NCI-H1930 (cell line): ENCODE results near the gene SF3B1.
A peak's percentile ranks its signal among the peaks of the same experiment; 100 is the strongest.
"Not testable (repeated sequence)": the region's sequence is repeated elsewhere in the genome, so short reads cannot be mapped to it uniquely, and the experiment has no call there.

ENCODE experiments used
- DNase-seq, 2 experiments: peaks; one replicate each; lab custom pipeline; 2025; lab: John Stamatoyannopoulos, UW

Gene SF3B1

GRCh38 chr2:197434541-197435513 lies at the start of gene SF3B1:
Gene SF3B1, minus strand, starts transcription at chr2:197435028. Its CDS starts 29 bp downstream, at chr2:197434999.
- DNase-seq, result peak; percentile 94 to 95

- not testable (repeated sequence) for DNase-seq
Observed at GRCh38 chr2:197484248-197484647, 49.4 kb upstream of the SF3B1 start.

- DNase-seq, result no peak
Observed at GRCh38 chr2:197480165-197481036, 45.6 kb upstream of the SF3B1 start.

- no peak for DNase-seq
Observed at GRCh38 chr2:197477797-197478196, 43.0 kb upstream of the SF3B1 start.

- no peak for DNase-seq
Observed at GRCh38 chr2:197472166-197472565, 37.3 kb upstream of the SF3B1 start.

GRCh38 chr2:197464175-197464574 lies 29.3 kb upstream of the SF3B1 start:
- DNase-seq, result no peak

- DNase-seq, result no peak
Observed at GRCh38 chr2:197461057-197461456, 26.2 kb upstream of the SF3B1 start.

GRCh38 chr2:197460649-197461048 lies 25.8 kb upstream of the SF3B1 start:
- no peak for DNase-seq

- no peak for DNase-seq
Observed at GRCh38 chr2:197455428-197455827, 20.6 kb upstream of the SF3B1 start.

- no peak for DNase-seq
Observed at GRCh38 chr2:197454923-197455322, 20.1 kb upstream of the SF3B1 start.

- no peak for DNase-seq
Observed at GRCh38 chr2:197453914-197454398, 19.1 kb upstream of the SF3B1 start.

- DNase-seq, result peak; percentile 97 to 99
Observed at GRCh38 chr2:197453123-197453913, 18.5 kb upstream of the SF3B1 start, which contains the start of gene COQ10B. Gene COQ10B, plus strand, starts transcription at chr2:197453552. Its CDS starts 9 bp downstream, at chr2:197453561.

- DNase-seq, result no peak
Observed at GRCh38 chr2:197452754-197453122, 17.9 kb upstream of the SF3B1 start.

- not testable (repeated sequence) for DNase-seq
Observed at GRCh38 chr2:197450935-197451358, 16.1 kb upstream of the SF3B1 start.

GRCh38 chr2:197450465-197450864 lies 15.6 kb upstream of the SF3B1 start:
- DNase-seq, result no peak

- DNase-seq, result no peak
Observed at GRCh38 chr2:197446844-197447243, 12.0 kb upstream of the SF3B1 start.

GRCh38 chr2:197445746-197446145 lies 10.9 kb upstream of the SF3B1 start:
- no peak for DNase-seq

- DNase-seq, result no peak
Observed at GRCh38 chr2:197442857-197443256, 8.0 kb upstream of the SF3B1 start.

GRCh38 chr2:197437380-197437779 lies 2.6 kb upstream of the SF3B1 start:
- DNase-seq, result no peak

- no peak for DNase-seq
Observed at GRCh38 chr2:197435598-197436420, 981 bp upstream of the SF3B1 start.
